Urinary bladder (tissue), 4 donors: Measurements from ENCODE around the gene DEAF1. TPM values are rescaled to one million over a fixed set of nuclear protein-coding genes. Genes with fewer than 3 reads are reported as not detected.
"Not testable (repeated sequence)": the region's sequence is repeated elsewhere in the genome, so short reads cannot be mapped to it uniquely, and the experiment has no call there.

Experiments used
- DNase-seq: peaks from one replicate; pipeline ENCODE4 v3.0.0-alpha.2; 2015; ENCODE audit errors: extremely low spot score
- H3K27ac ChIP-seq: one replicate; pipeline ENCODE4 v1.5.1; 2013; ENCODE audit warnings: low read depth, mild to moderate bottlenecking, moderate library complexity
- H3K36me3 ChIP-seq: one replicate; pipeline ENCODE4 v1.6.1; 2013; ENCODE audit warnings: mild to moderate bottlenecking, moderate library complexity; ENCODE audit not compliant: insufficient read depth
- H3K4me1 ChIP-seq: one replicate; pipeline ENCODE4 v1.6.1; 2013; ENCODE audit warnings: mild to moderate bottlenecking, moderate library complexity; ENCODE audit not compliant: insufficient read depth
- H3K4me3 ChIP-seq: one replicate; pipeline ENCODE4 v1.5.1; 2013; ENCODE audit warnings: low read depth, low read length
- WGBS: extraction: QIAGEN DNeasy Blood & Tissue Kit; methylation state at CpG from one replicate; pipeline ENCODE4 v1.1.7; 2013; 5-methylcytosine and 5-hydroxymethylcytosine counted together
- polyA plus RNA-seq: library from polyadenylated mRNA; stranded (reverse); fragments of 200-250 nt; gene quantifications from one replicate; pipeline ENCODE4 v1.2.3, GENCODE V29; 2013
- total RNA-seq: library from RNA; depleted of rRNA; stranded (reverse); fragments of >200 nt; gene quantifications from one replicate; pipeline ENCODE4 v1.2.3, GENCODE V29; 2014
- donor health status: healthy with polysubstance abuse.
- donor health status: healthy.

DEAF1 gene
- total RNA-seq = 14.9 TPM
- 29.7 TPM for polyA plus RNA-seq

- Histone ChIP-seq H3K36me3 (no peaks in the 10 kb centered on the region), H3K4me3 (peak within 1 kb of the TSS; percentile 80), H3K27ac (peak within 1 kb of the TSS; percentile 99), H3K4me1 (peaks cover 8% of the 10 kb centered on the region)
- WGBS = 2% methylated on average over 103 of the region's 103 CpGs
- peak; percentile 96 for DNase-seq
These were observed at the start of gene DEAF1 for GRCh38 chr11:694563-695287. Gene DEAF1, minus strand, starts transcription at chr11:695222. Its CDS starts 175 bp downstream, at chr11:695047.

- no peaks in the 10 kb centered on the region for H3K36me3 ChIP-seq
- 97% methylated on average over 4 of the region's 4 CpGs for WGBS
- no peak overlapping the region for H3K4me3 ChIP-seq
- no peak for DNase-seq
- no peaks in the 10 kb centered on the region for H3K4me1 ChIP-seq
- H3K27ac ChIP-seq = no peak overlapping the region
These were observed 47.7 kb upstream of the DEAF1 start for GRCh38 chr11:742571-743201.

- H3K36me3 ChIP-seq = no peaks in the 10 kb centered on the region
- no peak for DNase-seq
- H3K4me3 ChIP-seq = no peak overlapping the region
- no peak overlapping the region for H3K27ac ChIP-seq
- H3K4me1 ChIP-seq = no peaks in the 10 kb centered on the region
- WGBS = 90% methylated on average over 3 of the region's 3 CpGs
These were observed 47.1 kb upstream of the DEAF1 start for GRCh38 chr11:742156-742546.

GRCh38 chr11:737899-738298, 42.9 kb upstream of the DEAF1 start:
- not testable (repeated sequence) for H3K27ac ChIP-seq, H3K4me1 ChIP-seq, H3K36me3 ChIP-seq, H3K4me3 ChIP-seq, DNase-seq
- WGBS = 53% methylated on average over 10 of the region's 10 CpGs

- 40% methylated on average over 11 of the region's 11 CpGs for WGBS
- Histone ChIP-seq H3K4me1 (no peaks in the 10 kb centered on the region), H3K4me3 (no peak overlapping the region), H3K27ac (no peak overlapping the region), H3K36me3 (no peaks in the 10 kb centered on the region)
- no peak for DNase-seq
These were observed 42.3 kb upstream of the DEAF1 start for GRCh38 chr11:737366-737765.

- WGBS = 95% methylated on average over 26 of the region's 26 CpGs
- H3K36me3 ChIP-seq, H3K4me1 ChIP-seq, H3K4me3 ChIP-seq, DNase-seq, H3K27ac ChIP-seq: not testable (repeated sequence)
These were observed 39.5 kb upstream of the DEAF1 start for GRCh38 chr11:734541-734940.

GRCh38 chr11:733072-733471, 38.0 kb upstream of the DEAF1 start:
- no peak overlapping the region for H3K27ac ChIP-seq
- H3K4me3 ChIP-seq = no peak overlapping the region
- H3K4me1 ChIP-seq = no peaks in the 10 kb centered on the region
- no peaks in the 10 kb centered on the region for H3K36me3 ChIP-seq
- WGBS = 78% methylated on average over 20 of the region's 20 CpGs
- no peak for DNase-seq

GRCh38 chr11:729492-730074, 34.6 kb upstream of the DEAF1 start:
- WGBS = 59% methylated on average over 17 of the region's 17 CpGs
- no peak for DNase-seq

GRCh38 chr11:728901-729491, 34.0 kb upstream of the DEAF1 start:
- Histone ChIP-seq H3K4me3 (no peak overlapping the region), H3K27ac (no peak overlapping the region), H3K4me1 (no peaks in the 10 kb centered on the region), H3K36me3 (no peaks in the 10 kb centered on the region)
- WGBS = 77% methylated on average over 15 of the region's 15 CpGs
- no peak for DNase-seq

More at GRCh38 chr11:729492-730074, 34.6 kb upstream of the DEAF1 start:
- no peak overlapping the region for H3K4me3 ChIP-seq
- no peaks in the 10 kb centered on the region for H3K36me3 ChIP-seq
- H3K4me1 ChIP-seq = no peaks in the 10 kb centered on the region
- H3K27ac ChIP-seq = no peak overlapping the region

GRCh38 chr11:727859-728748, 33.1 kb upstream of the DEAF1 start:
- DNase-seq = no peak
- Histone ChIP-seq H3K27ac (no peak overlapping the region), H3K36me3 (no peaks in the 10 kb centered on the region), H3K4me3 (no peak overlapping the region), H3K4me1 (no peaks in the 10 kb centered on the region)
- WGBS = 32% methylated on average over 31 of the region's 31 CpGs

- WGBS = 88% methylated on average over 12 of the region's 12 CpGs
- Histone ChIP-seq H3K4me1 (no peaks in the 10 kb centered on the region), H3K4me3 (no peak overlapping the region), H3K36me3 (no peaks in the 10 kb centered on the region), H3K27ac (no peak overlapping the region)
- no peak for DNase-seq
These were observed 32.3 kb upstream of the DEAF1 start for GRCh38 chr11:727281-727701.

- Histone ChIP-seq H3K36me3 (no peaks in the 10 kb centered on the region), H3K4me3 (peak overlapping the region; percentile 14), H3K27ac (peak overlapping the region; percentile 89), H3K4me1 (no peaks in the 10 kb centered on the region)
- 9% methylated on average over 61 of the region's 61 CpGs for WGBS
- DNase-seq = peak; percentile 45
These were observed 31.5 kb upstream of the DEAF1 start for GRCh38 chr11:726278-727220.
